NCI-H146 treated with DMSO at 0.1 percent for 48 hours (cell line): ENCODE results near the gene SDK1.

Experiments
- DNase-seq: peaks from one replicate; lab custom pipeline; 2025; ENCODE audit not compliant: unreplicated experiment; lab: John Stamatoyannopoulos, UW

SDK1 gene

GRCh38 chr7:3964980-3965606 is 664.0 kb downstream of the SDK1 start:
- no peak for DNase-seq

GRCh38 chr7:3965794-3966395 is 664.8 kb downstream of the SDK1 start:
- DNase-seq = no peak

GRCh38 chr7:3968234-3968633 is 667.2 kb downstream of the SDK1 start:
- no peak for DNase-seq

- no peak for DNase-seq
These were observed 668.2 kb downstream of the SDK1 start for GRCh38 chr7:3969286-3969685.

- no peak for DNase-seq
These were observed 670.3 kb downstream of the SDK1 start for GRCh38 chr7:3971323-3971722.

GRCh38 chr7:3973264-3973663 is 672.2 kb downstream of the SDK1 start:
- DNase-seq = no peak

GRCh38 chr7:3974329-3974728 is 673.3 kb downstream of the SDK1 start:
- no peak for DNase-seq

GRCh38 chr7:3975371-3975770 is 674.3 kb downstream of the SDK1 start:
- no peak for DNase-seq

GRCh38 chr7:3977391-3977790 is 676.3 kb downstream of the SDK1 start:
- DNase-seq = no peak

- no peak for DNase-seq
These were observed 677.8 kb downstream of the SDK1 start for GRCh38 chr7:3978839-3979238.

GRCh38 chr7:3979611-3980299 is 678.7 kb downstream of the SDK1 start:
- DNase-seq = no peak

- DNase-seq = no peak
These were observed 679.2 kb downstream of the SDK1 start for GRCh38 chr7:3980300-3980643.

- DNase-seq = no peak
These were observed 680.2 kb downstream of the SDK1 start for GRCh38 chr7:3981281-3981680.

- DNase-seq = no peak
These were observed 683.4 kb downstream of the SDK1 start for GRCh38 chr7:3984456-3984855.

- DNase-seq = no peak
These were observed 685.9 kb downstream of the SDK1 start for GRCh38 chr7:3986927-3987326.

GRCh38 chr7:3987426-3987927 is 686.4 kb downstream of the SDK1 start:
- DNase-seq = no peak

- DNase-seq = no peak
These were observed 688.7 kb downstream of the SDK1 start for GRCh38 chr7:3989723-3990122.

GRCh38 chr7:3991731-3992231 is 690.7 kb downstream of the SDK1 start:
- DNase-seq = no peak

GRCh38 chr7:3992841-3993240 is 691.8 kb downstream of the SDK1 start:
- no peak for DNase-seq

- DNase-seq = no peak
These were observed 693.7 kb downstream of the SDK1 start for GRCh38 chr7:3994764-3995163.

- no peak for DNase-seq
These were observed 694.1 kb downstream of the SDK1 start for GRCh38 chr7:3995187-3995586.

GRCh38 chr7:3998060-3998459 is 697.0 kb downstream of the SDK1 start:
- no peak for DNase-seq
